Mesenteric fat pad (tissue), 1 donor: ENCODE results near the gene STX2. TPM values are rescaled to one million over a fixed set of nuclear protein-coding genes. Genes with fewer than 3 reads are reported as not detected.
"Not testable (repeated sequence)": the region's sequence is repeated elsewhere in the genome, so short reads cannot be mapped to it uniquely, and the experiment has no call there.

Source experiments
- DNase-seq: peaks from one replicate; pipeline ENCODE4 v3.0.0-alpha.2; 2020; ENCODE audit warnings: low spot score
- total RNA-seq: library from RNA; stranded (reverse); fragmentation: NEBNext Ultra II Directional; extraction: Animal tissue kit (Norgen Biotek cat#: 25700); gene quantifications from one replicate; pipeline ENCODE4 v1.2.1, GENCODE V29; 2021
- donor health status: DM: yes; HTN: yes; CAD: no.

STX2 gene
- total RNA-seq, 1 donor from 2014 or later = 29.7 TPM

- no peak for DNase-seq
Measured at GRCh38 chr12:130803702-130804101, 35.3 kb downstream of the STX2 start.

GRCh38 chr12:130800312-130800711, 38.7 kb downstream of the STX2 start:
- no peak for DNase-seq

- no peak for DNase-seq
Measured at GRCh38 chr12:130799051-130799450, 40.0 kb downstream of the STX2 start.

GRCh38 chr12:130796985-130797686, 41.9 kb downstream of the STX2 start:
- DNase-seq = no peak

GRCh38 chr12:130795906-130796305, 43.1 kb downstream of the STX2 start:
- no peak for DNase-seq

GRCh38 chr12:130793554-130793849, 45.5 kb downstream of the STX2 start:
- DNase-seq = no peak

GRCh38 chr12:130792821-130793553, 46.1 kb downstream of the STX2 start:
- DNase-seq = no peak

GRCh38 chr12:130791629-130792028, 47.4 kb downstream of the STX2 start:
- no peak for DNase-seq

- no peak for DNase-seq
Measured at GRCh38 chr12:130788515-130788914, 50.5 kb downstream of the STX2 start.

GRCh38 chr12:130787445-130788410, 51.3 kb downstream of the STX2 start:
- DNase-seq = no peak

GRCh38 chr12:130787041-130787440, 52.0 kb downstream of the STX2 start:
- DNase-seq = no peak

GRCh38 chr12:130783110-130783715, 55.8 kb downstream of the STX2 start:
- DNase-seq = no peak

- DNase-seq = not testable (repeated sequence)
Measured at GRCh38 chr12:130782245-130782644, 56.8 kb downstream of the STX2 start.

- DNase-seq = no peak
Measured at GRCh38 chr12:130780880-130781575, 58.0 kb downstream of the STX2 start.

- no peak for DNase-seq
Measured at GRCh38 chr12:130780325-130780724, 58.7 kb downstream of the STX2 start.

GRCh38 chr12:130778776-130779175, 60.3 kb downstream of the STX2 start:
- no peak for DNase-seq

- DNase-seq = no peak
Measured at GRCh38 chr12:130776857-130777339, 62.2 kb downstream of the STX2 start.

GRCh38 chr12:130775953-130776856, 62.8 kb downstream of the STX2 start:
- no peak for DNase-seq

GRCh38 chr12:130770413-130771028, 68.5 kb downstream of the STX2 start:
- DNase-seq = no peak
